ENCODE results near the gene ADGRL4. TPM values are rescaled to one million over a fixed set of nuclear protein-coding genes. Genes with fewer than 3 reads are reported as not detected.
A peak's percentile ranks its signal among the peaks of the same experiment; 100 is the strongest.

Gene ADGRL4
- total RNA-seq, 1 experiment from 2014 or later, result 0.63 TPM

GRCh38 chr1:78950826-78951225 lies 55.7 kb downstream of the ADGRL4 start:
- TF ChIP-seq CTCF (conservative IDR thresholded peaks at IDR 0.05), result no peak
- H3K4me1 ChIP-seq (ENCODE audit: insufficient read depth, low read length), result no peaks in the 10 kb centered on the region
- H3K9me3 Mint-ChIP-seq, result no peaks in the 10 kb centered on the region
- H2BK20ac ChIP-seq (ENCODE audit: low read depth, low read length, poor library complexity, severe bottlenecking), result no peak overlapping the region
- H3K79me1 ChIP-seq (ENCODE audit: insufficient read depth, low read depth, low read length, poor library complexity, severe bottlenecking), result no peaks in the 10 kb centered on the region
- no peak for DNase-seq
- no peaks in the 10 kb centered on the region for H4K20me1 ChIP-seq (ENCODE audit: control insufficient read depth, insufficient read depth, insufficient read length)
- H2AFZ ChIP-seq (ENCODE audit: low read length), result peak overlapping the region; percentile 62
- no peaks in the 10 kb centered on the region for H3K79me2 ChIP-seq (ENCODE audit: insufficient read depth, low read length)
- no peak overlapping the region for H2BK120ac ChIP-seq (ENCODE audit: low read depth, low read length, poor library complexity, severe bottlenecking)
- no peaks in the 10 kb centered on the region for H3K23me2 ChIP-seq (ENCODE audit: insufficient read length, low read depth, low read length, poor library complexity, severe bottlenecking)
- H4K5ac ChIP-seq (ENCODE audit: insufficient read length, low read depth, low read length), result no peak overlapping the region
- H3K27me3 ChIP-seq (ENCODE audit: insufficient read depth, low read length), result no peaks in the 10 kb centered on the region
- no peak overlapping the region for H3K18ac ChIP-seq (ENCODE audit: insufficient read length, low read depth, low read length)
- H3K4ac ChIP-seq (ENCODE audit: low read depth, low read length), result no peak overlapping the region
- H3K23ac ChIP-seq (ENCODE audit: insufficient read length, low read depth, low read length), result no peak overlapping the region
- H3K27ac ChIP-seq (ENCODE audit: insufficient read length, low read depth, low read length), result no peak overlapping the region
- no peaks in the 10 kb centered on the region for H3K4me1 Mint-ChIP-seq
- no peaks in the 10 kb centered on the region for H3K27me3 Mint-ChIP-seq (ENCODE audit: low read depth)
- H3K4me2 ChIP-seq (ENCODE audit: insufficient read depth, insufficient read length, low read length), result no peak overlapping the region
- no peak overlapping the region for H2BK15ac ChIP-seq (ENCODE audit: low read depth, low read length)
- no CpG with 5 or more reads among the region's 2 CpGs for WGBS (ENCODE audit: extremely low coverage, insufficient read length, low lambda C conversion rate)
- no peak overlapping the region for H3K27ac Mint-ChIP-seq
- H3K56ac ChIP-seq (ENCODE audit: insufficient read length, low read depth, low read length), result no peak overlapping the region
- H4K8ac ChIP-seq (replicated peaks; ENCODE audit: insufficient read length, low read depth, low read length), result no peak overlapping the region
- no peaks in the 10 kb centered on the region for H3K36me3 Mint-ChIP-seq (ENCODE audit: insufficient read depth in 1 of 3, low read depth in 3 of 3)
- H2BK12ac ChIP-seq (ENCODE audit: insufficient read length, low read depth, low read length), result no peak overlapping the region
- H2BK5ac ChIP-seq (ENCODE audit: insufficient read length, low read length), result no peak overlapping the region
- no peak overlapping the region for H4K91ac ChIP-seq (ENCODE audit: insufficient read length, low read depth, low read length)
- no peaks in the 10 kb centered on the region for H3K9me3 ChIP-seq (ENCODE audit: control insufficient read depth, low read depth, low read length)
- H3K14ac ChIP-seq (ENCODE audit: insufficient read depth, low read length), result no peak overlapping the region
- H3K4me3 Mint-ChIP-seq, result no peak overlapping the region
- H3K9ac ChIP-seq (ENCODE audit: extremely low read depth, insufficient read length, low read length), result no peak overlapping the region
- H3T11ph ChIP-seq (ENCODE audit: low read length), result no peak overlapping the region
- H2AK5ac ChIP-seq (ENCODE audit: insufficient read length, low read length), result no peak overlapping the region
